ENCODE measurements around the gene SPACA1. TPM values are rescaled to one million over a fixed set of nuclear protein-coding genes. Genes with fewer than 3 reads are reported as not detected.

SPACA1 gene
- total RNA-seq (ENCODE audit: low replicate concordance) = not detected in 2 replicates

GRCh38 chr6:88047510-88048150 lies at the start of gene SPACA1:
Gene SPACA1, plus strand, starts transcription at chr6:88047841. Its CDS starts 65 bp downstream, at chr6:88047906.

Other genes with a start within 250 kb of the SPACA1 start
- gene CNR1, start 118.5 kb downstream of the SPACA1 start, total RNA-seq (ENCODE audit: low replicate concordance) = 0.45 TPM in 1 of 2 replicates, not detected in the other